HG03460 (cell line): ENCODE data around the gene AP4M1.

Source experiments
- ATAC-seq: cut with Tn5 transposase; IDR thresholded peaks from one replicate; pipeline ENCODE4 v1.9.1; 2021; ENCODE audit not compliant: unreplicated experiment

The AP4M1 gene

GRCh38 chr7:100101016-100101862 lies at the start of gene AP4M1, which contains the start of gene MCM7:
AP4M1 (plus strand) TSS chr7:100101643; CDS start chr7:100101715, 72 bp downstream.
MCM7 (minus strand) TSS chr7:100101397; CDS start chr7:100101294, 103 bp downstream.
- peak; percentile 85 for ATAC-seq

- no peak for ATAC-seq
These were observed 48.2 kb upstream of the AP4M1 start for GRCh38 chr7:100053215-100053614.

GRCh38 chr7:100057006-100057405 lies 44.4 kb upstream of the AP4M1 start:
- ATAC-seq = no peak

- ATAC-seq = no peak
These were observed 42.1 kb upstream of the AP4M1 start for GRCh38 chr7:100059251-100059739.

- no peak for ATAC-seq
These were observed 39.8 kb upstream of the AP4M1 start for GRCh38 chr7:100061518-100062193.

- ATAC-seq = no peak
These were observed 38.1 kb upstream of the AP4M1 start for GRCh38 chr7:100063376-100063775.

- no peak for ATAC-seq
These were observed 37.3 kb upstream of the AP4M1 start for GRCh38 chr7:100064162-100064561.

GRCh38 chr7:100065452-100066186 lies 35.8 kb upstream of the AP4M1 start:
- no peak for ATAC-seq

GRCh38 chr7:100066953-100067352 lies 34.5 kb upstream of the AP4M1 start:
- no peak for ATAC-seq

- ATAC-seq = no peak
These were observed 31.5 kb upstream of the AP4M1 start for GRCh38 chr7:100069991-100070390.

- no peak for ATAC-seq
These were observed 30.3 kb upstream of the AP4M1 start for GRCh38 chr7:100071018-100071723.

- ATAC-seq = no peak
These were observed 29.0 kb upstream of the AP4M1 start for GRCh38 chr7:100072462-100072861.

GRCh38 chr7:100074841-100075240 lies 26.6 kb upstream of the AP4M1 start:
- no peak for ATAC-seq

GRCh38 chr7:100075418-100075817 lies 26.0 kb upstream of the AP4M1 start:
- no peak for ATAC-seq

- no peak for ATAC-seq
These were observed 24.2 kb upstream of the AP4M1 start for GRCh38 chr7:100077205-100077604.

GRCh38 chr7:100079024-100079560 lies 22.4 kb upstream of the AP4M1 start:
- ATAC-seq = no peak

GRCh38 chr7:100080907-100081534 lies 20.4 kb upstream of the AP4M1 start:
- no peak for ATAC-seq

- ATAC-seq = peak; percentile 88
These were observed 19.8 kb upstream of the AP4M1 start, which contains the start of gene ZNF3 for GRCh38 chr7:100081535-100082102. ZNF3 (minus strand) TSS chr7:100081723; CDS start chr7:100077357, 4,366 bp downstream.

GRCh38 chr7:100082978-100083377 lies 18.5 kb upstream of the AP4M1 start:
- ATAC-seq = no peak
